ENCODE data around the gene NLRP12. TPM values are rescaled to one million over a fixed set of nuclear protein-coding genes. Genes with fewer than 3 reads are reported as not detected.

The NLRP12 gene
- total RNA-seq, 1 experiment from 2014 or later, result 5.6 TPM

DNA sequence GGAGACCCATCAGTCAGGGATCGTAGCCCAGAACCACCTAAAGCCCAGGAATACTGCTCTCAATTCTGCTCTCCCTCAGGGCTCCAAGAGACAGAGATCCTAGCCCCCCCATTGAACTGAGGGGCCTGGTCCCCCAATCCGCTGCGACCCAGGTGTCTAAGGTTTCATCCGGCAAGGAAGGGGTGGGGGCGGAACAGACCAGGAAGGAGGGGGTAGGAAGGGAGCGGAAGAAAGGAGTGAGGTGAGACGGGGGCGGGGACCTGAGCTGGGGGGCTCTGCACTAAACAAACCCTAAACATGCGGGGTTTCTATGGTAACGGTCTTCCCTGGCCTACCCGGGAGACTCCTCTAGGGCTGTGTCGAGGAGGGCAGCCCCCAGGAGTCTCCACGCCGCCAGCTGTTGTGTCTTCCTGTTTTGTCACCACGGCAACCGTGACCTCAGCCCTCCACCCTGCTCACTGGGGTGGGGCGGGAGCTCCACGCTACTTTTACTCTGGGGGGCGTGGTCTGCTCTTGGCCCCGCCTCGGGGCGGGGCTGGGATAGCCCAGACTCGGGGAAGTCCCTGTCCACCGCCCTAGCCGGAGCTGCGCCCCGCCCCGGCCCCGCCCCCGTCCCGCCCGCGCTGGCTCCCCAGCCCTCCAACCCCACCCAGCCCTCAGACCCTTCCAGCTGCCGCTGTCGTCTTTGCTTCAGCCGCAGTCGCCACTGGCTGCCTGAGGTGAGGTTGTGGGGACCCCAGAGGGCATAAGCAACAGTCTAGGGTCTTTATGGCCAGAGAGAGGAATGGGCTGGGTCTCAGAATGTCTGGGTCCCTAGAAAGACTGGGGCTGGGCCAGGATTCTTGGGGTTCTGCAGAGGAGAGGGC, 43.3 kb upstream of the NLRP12 start, which contains the start of gene MYADM:
Gene MYADM (plus strand): TSS at position 659 of the 866 bp plus-strand sequence. CDS start 5,647 bp downstream, outside the sequence.
- Mint-ChIP-seq H3K36me3 (peaks cover 10% of the 10 kb centered on the region), H3K4me3 (peak within 1 kb of the TSS; percentile 93), H3K4me1 (peaks cover 19% of the 10 kb centered on the region), H3K27ac (peak within 1 kb of the TSS; percentile 99), H3K27me3 (ENCODE audit: low read depth) (peaks cover 5% of the 10 kb centered on the region), H3K9me3 (no peaks in the 10 kb centered on the region)
- ChIA-PET CTCF (interaction anchor here (0.8 to 4.8 kb wide), 20 partner anchors 10 to 269 kb away, joined by 3 to 40 read pairs (median 8); partner anchors contain the start of genes CNOT3 and PRKCG), POLR2A (interaction anchor here (0.5 to 4.1 kb wide), 33 partner anchors 9 to 811 kb away, joined by 3 to 43 read pairs (median 5); partner anchors contain the start of genes CACNG7, CNOT3, PRKCG and PRPF31)
- peak; percentile 71 for ATAC-seq
- DNase-seq (ENCODE audit: low spot score), result peak; percentile 100
- TF ChIP-seq, protein P1, sequence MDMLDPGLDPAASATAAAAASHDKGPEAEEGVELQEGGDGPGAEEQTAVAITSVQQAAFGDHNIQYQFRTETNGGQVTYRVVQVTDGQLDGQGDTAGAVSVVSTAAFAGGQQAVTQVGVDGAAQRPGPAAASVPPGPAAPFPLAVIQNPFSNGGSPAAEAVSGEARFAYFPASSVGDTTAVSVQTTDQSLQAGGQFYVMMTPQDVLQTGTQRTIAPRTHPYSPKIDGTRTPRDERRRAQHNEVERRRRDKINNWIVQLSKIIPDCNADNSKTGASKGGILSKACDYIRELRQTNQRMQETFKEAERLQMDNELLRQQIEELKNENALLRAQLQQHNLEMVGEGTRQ (CRISPR knock-in tag; IDR thresholded peaks at IDR 0.05), result no peak
- TF ChIP-seq, protein P2, sequence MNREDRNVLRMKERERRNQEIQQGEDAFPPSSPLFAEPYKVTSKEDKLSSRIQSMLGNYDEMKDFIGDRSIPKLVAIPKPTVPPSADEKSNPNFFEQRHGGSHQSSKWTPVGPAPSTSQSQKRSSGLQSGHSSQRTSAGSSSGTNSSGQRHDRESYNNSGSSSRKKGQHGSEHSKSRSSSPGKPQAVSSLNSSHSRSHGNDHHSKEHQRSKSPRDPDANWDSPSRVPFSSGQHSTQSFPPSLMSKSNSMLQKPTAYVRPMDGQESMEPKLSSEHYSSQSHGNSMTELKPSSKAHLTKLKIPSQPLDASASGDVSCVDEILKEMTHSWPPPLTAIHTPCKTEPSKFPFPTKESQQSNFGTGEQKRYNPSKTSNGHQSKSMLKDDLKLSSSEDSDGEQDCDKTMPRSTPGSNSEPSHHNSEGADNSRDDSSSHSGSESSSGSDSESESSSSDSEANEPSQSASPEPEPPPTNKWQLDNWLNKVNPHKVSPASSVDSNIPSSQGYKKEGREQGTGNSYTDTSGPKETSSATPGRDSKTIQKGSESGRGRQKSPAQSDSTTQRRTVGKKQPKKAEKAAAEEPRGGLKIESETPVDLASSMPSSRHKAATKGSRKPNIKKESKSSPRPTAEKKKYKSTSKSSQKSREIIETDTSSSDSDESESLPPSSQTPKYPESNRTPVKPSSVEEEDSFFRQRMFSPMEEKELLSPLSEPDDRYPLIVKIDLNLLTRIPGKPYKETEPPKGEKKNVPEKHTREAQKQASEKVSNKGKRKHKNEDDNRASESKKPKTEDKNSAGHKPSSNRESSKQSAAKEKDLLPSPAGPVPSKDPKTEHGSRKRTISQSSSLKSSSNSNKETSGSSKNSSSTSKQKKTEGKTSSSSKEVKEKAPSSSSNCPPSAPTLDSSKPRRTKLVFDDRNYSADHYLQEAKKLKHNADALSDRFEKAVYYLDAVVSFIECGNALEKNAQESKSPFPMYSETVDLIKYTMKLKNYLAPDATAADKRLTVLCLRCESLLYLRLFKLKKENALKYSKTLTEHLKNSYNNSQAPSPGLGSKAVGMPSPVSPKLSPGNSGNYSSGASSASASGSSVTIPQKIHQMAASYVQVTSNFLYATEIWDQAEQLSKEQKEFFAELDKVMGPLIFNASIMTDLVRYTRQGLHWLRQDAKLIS (CRISPR knock-in tag; IDR thresholded peaks at IDR 0.05; ENCODE audit: borderline replicate concordance), result no peak
- TF ChIP-seq ETV6 (CRISPR knock-in tag; IDR thresholded peaks at IDR 0.05) (no peak), SP1 (CRISPR knock-in tag; conservative IDR thresholded peaks at IDR 0.05) (peak; percentile 83), ZNF232 (CRISPR knock-in tag; IDR thresholded peaks at IDR 0.05) (0 out of 2 replicates have a peak, but pooled peaks have one; percentile 20), SOX15 (CRISPR knock-in tag; IDR thresholded peaks at IDR 0.05) (no peak), IRF2 (CRISPR knock-in tag; IDR thresholded peaks at IDR 0.05; ENCODE audit: borderline replicate concordance, low read depth) (no peak), NFE2L1 (CRISPR knock-in tag; IDR thresholded peaks at IDR 0.05) (no peak), JAZF1 (CRISPR knock-in tag; IDR thresholded peaks at IDR 0.05) (no peak), FOXK1 (CRISPR knock-in tag; IDR thresholded peaks at IDR 0.05) (peak; percentile 53; the same call in 1 of the 2 replicates), ZNF671 (CRISPR knock-in tag; IDR thresholded peaks at IDR 0.05) (no peak), CREB1 (CRISPR knock-in tag; IDR thresholded peaks at IDR 0.05) (no peak), GABPB1 (CRISPR knock-in tag; IDR thresholded peaks at IDR 0.05) (0 out of 2 replicates have a peak, but pooled peaks have one; percentile 8)
- TF ChIP-seq, protein P3, sequence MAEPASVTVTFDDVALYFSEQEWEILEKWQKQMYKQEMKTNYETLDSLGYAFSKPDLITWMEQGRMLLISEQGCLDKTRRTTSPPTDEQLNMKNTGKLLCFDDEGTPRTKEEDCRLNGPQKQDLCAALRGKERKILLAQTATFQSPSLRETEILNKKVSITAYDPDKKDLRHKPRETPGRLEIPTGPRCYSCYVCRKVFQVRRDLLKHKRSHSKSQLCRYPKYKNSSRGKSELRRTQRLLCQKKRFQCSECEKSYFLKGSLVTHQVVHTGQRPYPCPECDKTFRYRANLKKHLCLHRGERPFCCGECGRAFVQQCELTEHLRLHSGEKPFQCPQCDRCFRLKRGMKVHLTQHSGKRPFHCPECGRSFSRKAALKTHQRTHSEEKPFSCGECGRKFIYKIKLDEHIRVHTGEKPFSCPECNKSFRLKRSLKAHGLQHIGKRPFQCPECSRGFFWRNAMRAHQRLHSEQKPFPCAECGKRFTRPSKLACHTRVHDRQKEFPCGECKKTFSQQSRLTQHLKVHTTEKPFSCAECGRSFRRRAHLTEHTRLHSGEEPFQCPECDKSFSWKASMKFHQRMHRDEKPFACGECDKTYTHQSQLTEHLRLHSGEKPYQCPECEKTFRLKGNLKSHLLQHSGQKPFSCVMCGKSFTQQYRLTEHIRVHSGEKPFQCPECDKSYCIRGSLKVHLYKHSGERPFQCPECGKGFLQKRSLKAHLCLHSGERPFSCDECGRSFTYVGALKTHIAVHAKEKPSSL (CRISPR knock-in tag; conservative IDR thresholded peaks at IDR 0.05), result no peak
- TF ChIP-seq, protein P4, sequence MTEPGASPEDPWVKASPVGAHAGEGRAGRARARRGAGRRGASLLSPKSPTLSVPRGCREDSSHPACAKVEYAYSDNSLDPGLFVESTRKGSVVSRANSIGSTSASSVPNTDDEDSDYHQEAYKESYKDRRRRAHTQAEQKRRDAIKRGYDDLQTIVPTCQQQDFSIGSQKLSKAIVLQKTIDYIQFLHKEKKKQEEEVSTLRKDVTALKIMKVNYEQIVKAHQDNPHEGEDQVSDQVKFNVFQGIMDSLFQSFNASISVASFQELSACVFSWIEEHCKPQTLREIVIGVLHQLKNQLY (CRISPR knock-in tag; IDR thresholded peaks at IDR 0.05), result no peak
- TF ChIP-seq, protein P5, sequence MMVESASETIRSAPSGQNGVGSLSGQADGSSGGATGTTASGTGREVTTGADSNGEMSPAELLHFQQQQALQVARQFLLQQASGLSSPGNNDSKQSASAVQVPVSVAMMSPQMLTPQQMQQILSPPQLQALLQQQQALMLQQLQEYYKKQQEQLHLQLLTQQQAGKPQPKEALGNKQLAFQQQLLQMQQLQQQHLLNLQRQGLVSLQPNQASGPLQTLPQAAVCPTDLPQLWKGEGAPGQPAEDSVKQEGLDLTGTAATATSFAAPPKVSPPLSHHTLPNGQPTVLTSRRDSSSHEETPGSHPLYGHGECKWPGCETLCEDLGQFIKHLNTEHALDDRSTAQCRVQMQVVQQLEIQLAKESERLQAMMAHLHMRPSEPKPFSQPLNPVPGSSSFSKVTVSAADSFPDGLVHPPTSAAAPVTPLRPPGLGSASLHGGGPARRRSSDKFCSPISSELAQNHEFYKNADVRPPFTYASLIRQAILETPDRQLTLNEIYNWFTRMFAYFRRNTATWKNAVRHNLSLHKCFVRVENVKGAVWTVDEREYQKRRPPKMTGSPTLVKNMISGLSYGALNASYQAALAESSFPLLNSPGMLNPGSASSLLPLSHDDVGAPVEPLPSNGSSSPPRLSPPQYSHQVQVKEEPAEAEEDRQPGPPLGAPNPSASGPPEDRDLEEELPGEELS (CRISPR knock-in tag; IDR thresholded peaks at IDR 0.05), result peak; percentile 38; the same call in 1 of the 2 replicates
- TF ChIP-seq, protein P6, sequence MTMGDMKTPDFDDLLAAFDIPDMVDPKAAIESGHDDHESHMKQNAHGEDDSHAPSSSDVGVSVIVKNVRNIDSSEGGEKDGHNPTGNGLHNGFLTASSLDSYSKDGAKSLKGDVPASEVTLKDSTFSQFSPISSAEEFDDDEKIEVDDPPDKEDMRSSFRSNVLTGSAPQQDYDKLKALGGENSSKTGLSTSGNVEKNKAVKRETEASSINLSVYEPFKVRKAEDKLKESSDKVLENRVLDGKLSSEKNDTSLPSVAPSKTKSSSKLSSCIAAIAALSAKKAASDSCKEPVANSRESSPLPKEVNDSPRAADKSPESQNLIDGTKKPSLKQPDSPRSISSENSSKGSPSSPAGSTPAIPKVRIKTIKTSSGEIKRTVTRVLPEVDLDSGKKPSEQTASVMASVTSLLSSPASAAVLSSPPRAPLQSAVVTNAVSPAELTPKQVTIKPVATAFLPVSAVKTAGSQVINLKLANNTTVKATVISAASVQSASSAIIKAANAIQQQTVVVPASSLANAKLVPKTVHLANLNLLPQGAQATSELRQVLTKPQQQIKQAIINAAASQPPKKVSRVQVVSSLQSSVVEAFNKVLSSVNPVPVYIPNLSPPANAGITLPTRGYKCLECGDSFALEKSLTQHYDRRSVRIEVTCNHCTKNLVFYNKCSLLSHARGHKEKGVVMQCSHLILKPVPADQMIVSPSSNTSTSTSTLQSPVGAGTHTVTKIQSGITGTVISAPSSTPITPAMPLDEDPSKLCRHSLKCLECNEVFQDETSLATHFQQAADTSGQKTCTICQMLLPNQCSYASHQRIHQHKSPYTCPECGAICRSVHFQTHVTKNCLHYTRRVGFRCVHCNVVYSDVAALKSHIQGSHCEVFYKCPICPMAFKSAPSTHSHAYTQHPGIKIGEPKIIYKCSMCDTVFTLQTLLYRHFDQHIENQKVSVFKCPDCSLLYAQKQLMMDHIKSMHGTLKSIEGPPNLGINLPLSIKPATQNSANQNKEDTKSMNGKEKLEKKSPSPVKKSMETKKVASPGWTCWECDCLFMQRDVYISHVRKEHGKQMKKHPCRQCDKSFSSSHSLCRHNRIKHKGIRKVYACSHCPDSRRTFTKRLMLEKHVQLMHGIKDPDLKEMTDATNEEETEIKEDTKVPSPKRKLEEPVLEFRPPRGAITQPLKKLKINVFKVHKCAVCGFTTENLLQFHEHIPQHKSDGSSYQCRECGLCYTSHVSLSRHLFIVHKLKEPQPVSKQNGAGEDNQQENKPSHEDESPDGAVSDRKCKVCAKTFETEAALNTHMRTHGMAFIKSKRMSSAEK (CRISPR knock-in tag; IDR thresholded peaks at IDR 0.05; ENCODE audit: borderline replicate concordance), result no peak; the same call in 1 of the 2 replicates
- TF ChIP-seq, protein P7, sequence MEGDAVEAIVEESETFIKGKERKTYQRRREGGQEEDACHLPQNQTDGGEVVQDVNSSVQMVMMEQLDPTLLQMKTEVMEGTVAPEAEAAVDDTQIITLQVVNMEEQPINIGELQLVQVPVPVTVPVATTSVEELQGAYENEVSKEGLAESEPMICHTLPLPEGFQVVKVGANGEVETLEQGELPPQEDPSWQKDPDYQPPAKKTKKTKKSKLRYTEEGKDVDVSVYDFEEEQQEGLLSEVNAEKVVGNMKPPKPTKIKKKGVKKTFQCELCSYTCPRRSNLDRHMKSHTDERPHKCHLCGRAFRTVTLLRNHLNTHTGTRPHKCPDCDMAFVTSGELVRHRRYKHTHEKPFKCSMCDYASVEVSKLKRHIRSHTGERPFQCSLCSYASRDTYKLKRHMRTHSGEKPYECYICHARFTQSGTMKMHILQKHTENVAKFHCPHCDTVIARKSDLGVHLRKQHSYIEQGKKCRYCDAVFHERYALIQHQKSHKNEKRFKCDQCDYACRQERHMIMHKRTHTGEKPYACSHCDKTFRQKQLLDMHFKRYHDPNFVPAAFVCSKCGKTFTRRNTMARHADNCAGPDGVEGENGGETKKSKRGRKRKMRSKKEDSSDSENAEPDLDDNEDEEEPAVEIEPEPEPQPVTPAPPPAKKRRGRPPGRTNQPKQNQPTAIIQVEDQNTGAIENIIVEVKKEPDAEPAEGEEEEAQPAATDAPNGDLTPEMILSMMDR (IDR thresholded peaks at IDR 0.05), result no peak
- TF ChIP-seq, protein P8, sequence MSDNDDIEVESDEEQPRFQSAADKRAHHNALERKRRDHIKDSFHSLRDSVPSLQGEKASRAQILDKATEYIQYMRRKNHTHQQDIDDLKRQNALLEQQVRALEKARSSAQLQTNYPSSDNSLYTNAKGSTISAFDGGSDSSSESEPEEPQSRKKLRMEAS (CRISPR knock-in tag; IDR thresholded peaks at IDR 0.05), result peak; percentile 41; the same call in 1 of the 2 replicates

Measured in WTC11 (cell line).